Ishikawa (cell line): Measurements from ENCODE around the gene GSN.
A peak's percentile ranks its signal among the peaks of the same experiment; 100 is the strongest.

Experiments used
- CEBPB ChIP-seq: IDR thresholded peaks from 2 replicates; pipeline ENCODE4 v1.6.1; 2012
- CREB1 ChIP-seq: IDR thresholded peaks from 2 replicates; pipeline ENCODE4 v1.6.1; 2012; ENCODE audit warnings: low read depth
- EGR1 ChIP-seq: IDR thresholded peaks from 2 replicates; pipeline ENCODE4 v1.6.1; 2012
- EP300 ChIP-seq: IDR thresholded peaks from 2 replicates; pipeline ENCODE4 v1.6.1; 2012; ENCODE audit warnings: borderline replicate concordance
- FOXM1 ChIP-seq: IDR thresholded peaks from 2 replicates; pipeline ENCODE4 v1.6.1; 2012; ENCODE audit warnings: low read depth, borderline replicate concordance
- MAX ChIP-seq: IDR thresholded peaks from 2 replicates; pipeline ENCODE4 v1.6.1; 2012
- NFIC ChIP-seq: IDR thresholded peaks from 2 replicates; pipeline ENCODE4 v1.6.1; 2012
- RAD21 ChIP-seq: IDR thresholded peaks from 2 replicates; pipeline ENCODE4 v1.6.1; 2012; ENCODE audit warnings: low read depth
- REST ChIP-seq: IDR thresholded peaks from 2 replicates; pipeline ENCODE4 v1.6.1; 2012; ENCODE audit warnings: low read depth, mild to moderate bottlenecking
- TAF1 ChIP-seq: IDR thresholded peaks from 2 replicates; pipeline ENCODE4 v1.6.1; 2012; ENCODE audit warnings: low read depth, mild to moderate bottlenecking
- TCF12 ChIP-seq: IDR thresholded peaks from 2 replicates; pipeline ENCODE4 v1.6.1; 2012; ENCODE audit warnings: low read depth
- TEAD4 ChIP-seq: IDR thresholded peaks from 2 replicates; pipeline ENCODE4 v1.6.1; 2012
- USF1 ChIP-seq: IDR thresholded peaks from 2 replicates; pipeline ENCODE4 v1.6.1; 2012
- YY1 ChIP-seq: IDR thresholded peaks from 2 replicates; pipeline ENCODE4 v1.6.1; 2012; ENCODE audit warnings: low read depth
- ZBTB7A ChIP-seq: IDR thresholded peaks from 2 replicates; pipeline ENCODE4 v1.6.1; 2012; ENCODE audit warnings: low read depth

GSN gene

GRCh38 chr9:121350036-121350435 is 82.1 kb downstream of the GSN start:
- TF ChIP-seq EGR1 (no peak), FOXM1 (no peak), YY1 (no peak), REST (no peak), MAX (no peak), TAF1 (no peak), ZBTB7A (no peak), USF1 (no peak), EP300 (no peak), CREB1 (no peak), NFIC (no peak)

GRCh38 chr9:121350993-121351561 is 83.1 kb downstream of the GSN start:
- TF ChIP-seq TEAD4, result peak; percentile 88
- TF ChIP-seq CEBPB, result no peak
- TF ChIP-seq YY1, result no peak; the same call in 1 of the 2 replicates
- peak; percentile 85; the same call in 1 of the 2 replicates for TF ChIP-seq EP300
- peak; percentile 73 for TF ChIP-seq MAX
- TF ChIP-seq FOXM1, result peak; percentile 38; the same call in 1 of the 2 replicates
- TF ChIP-seq USF1, result no peak
- TF ChIP-seq TAF1, result no peak
- peak; percentile 99 for TF ChIP-seq NFIC
- peak; percentile 84 for TF ChIP-seq TCF12
- TF ChIP-seq REST, result no peak
- no peak for TF ChIP-seq ZBTB7A

GRCh38 chr9:121353241-121354061 is 85.5 kb downstream of the GSN start:
- TF ChIP-seq MAX, result no peak
- TF ChIP-seq RAD21, result no peak
- no peak for TF ChIP-seq NFIC
- no peak for TF ChIP-seq TEAD4
- TF ChIP-seq CEBPB, result no peak
- no peak for TF ChIP-seq TAF1
- no peak for TF ChIP-seq EP300
- no peak for TF ChIP-seq USF1
- TF ChIP-seq YY1, result no peak
- TF ChIP-seq CREB1, result no peak
- no peak for TF ChIP-seq REST
- no peak for TF ChIP-seq ZBTB7A
- TF ChIP-seq TCF12, result no peak
- TF ChIP-seq EGR1, result no peak
